DMS153 (cell line): ENCODE data around the gene MPHOSPH10.
"Not testable (repeated sequence)": the region's sequence is repeated elsewhere in the genome, so short reads cannot be mapped to it uniquely, and the experiment has no call there.

Source experiments
- DNase-seq: peaks from one replicate; lab custom pipeline; 2025; lab: John Stamatoyannopoulos, UW

The MPHOSPH10 gene

DNA sequence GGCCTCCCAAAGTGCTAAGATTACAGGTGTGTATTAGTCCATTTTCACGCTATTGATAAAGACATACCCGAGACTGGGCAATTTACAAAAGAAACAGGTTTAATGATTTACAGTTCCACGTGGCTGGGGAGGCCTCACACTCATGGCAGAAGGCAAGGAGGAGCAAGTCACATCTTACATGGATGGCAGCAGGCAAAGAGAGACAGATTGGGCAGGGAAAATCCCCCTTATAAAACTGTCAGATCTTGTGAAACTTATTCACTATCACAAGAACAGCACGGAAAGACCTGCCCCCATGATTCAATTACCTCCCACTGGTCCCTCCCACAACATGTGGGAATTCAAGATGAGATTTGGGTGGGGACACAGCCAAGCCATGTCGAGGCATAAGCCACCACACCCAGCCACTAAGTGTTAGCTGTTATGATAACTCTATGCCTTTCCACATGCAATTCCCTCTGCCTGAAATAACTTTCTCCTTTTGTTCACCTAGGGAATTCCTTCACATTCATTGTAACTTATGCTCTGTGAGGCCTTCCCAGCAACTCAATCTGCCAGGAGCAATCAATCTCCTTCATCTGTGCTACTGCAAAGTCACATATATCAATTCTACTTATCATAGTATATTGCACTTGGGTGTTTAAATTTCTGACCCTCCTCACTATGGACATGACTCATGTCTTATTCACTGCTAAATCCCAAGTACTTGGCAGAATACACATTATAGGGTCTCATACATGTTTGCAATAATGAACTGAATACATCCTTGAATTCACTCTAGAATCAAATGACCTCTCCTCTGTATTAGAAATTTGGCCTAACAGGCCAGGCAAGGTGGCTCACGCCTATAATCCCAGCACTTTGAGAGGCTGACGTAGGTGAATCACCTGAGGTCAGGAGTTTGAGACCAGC, 7.8 kb upstream of the MPHOSPH10 start:
- DNase-seq = no peak

GRCh38 chr2:71125506-71126294, 4.7 kb upstream of the MPHOSPH10 start:
- DNase-seq = no peak

DNA sequence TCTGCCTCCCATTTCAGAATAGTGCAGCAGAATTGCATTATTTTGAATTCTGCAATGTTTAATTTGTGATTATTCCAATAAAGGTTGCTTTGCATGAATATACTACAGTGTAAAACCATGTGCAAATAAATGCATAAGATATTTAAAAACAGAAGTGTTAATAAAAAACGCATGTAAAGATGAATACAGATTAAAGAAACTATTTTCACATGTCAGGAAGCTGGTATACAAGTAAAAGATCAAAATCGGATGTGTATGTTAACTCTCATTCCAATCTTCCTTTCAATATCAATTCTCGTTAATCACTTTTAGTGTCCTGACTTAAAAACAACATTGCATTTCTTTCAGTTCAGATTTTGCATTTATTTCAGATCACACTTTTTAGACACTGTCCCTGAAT, 3.5 kb upstream of the MPHOSPH10 start:
- no peak for DNase-seq

- no peak for DNase-seq
Observed at GRCh38 chr2:71129114-71129901, 1.1 kb upstream of the MPHOSPH10 start.

DNA sequence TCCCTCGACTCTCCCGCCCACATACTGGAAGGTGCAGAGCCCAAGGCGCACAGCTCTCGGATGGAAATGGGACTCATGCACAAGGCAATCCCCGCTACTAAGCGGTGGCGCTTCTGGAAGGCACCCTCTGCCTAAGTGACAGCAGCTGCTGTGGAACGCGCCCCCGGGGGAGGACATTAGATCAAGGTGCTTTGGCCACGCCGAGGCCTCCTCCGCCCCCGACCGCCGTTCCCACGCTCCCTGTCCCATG, 607 bp upstream of the MPHOSPH10 start:
- DNase-seq = peak; percentile 38

DNA sequence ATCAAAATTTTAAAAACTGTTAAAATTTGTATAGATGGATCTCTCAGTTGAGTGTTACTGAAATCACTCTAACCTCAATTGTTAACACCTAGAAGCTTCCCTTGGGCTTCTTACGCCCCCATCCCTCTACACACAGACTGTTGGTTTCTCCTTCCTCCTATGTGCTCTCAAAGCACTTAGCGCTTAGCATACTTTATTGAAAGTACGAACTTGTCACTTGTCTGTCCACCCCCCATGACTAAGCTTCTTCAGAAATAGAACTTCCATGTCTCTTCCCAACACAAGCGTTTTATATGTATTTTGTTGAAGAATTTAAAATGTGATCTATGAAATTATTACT, 441 bp downstream of the MPHOSPH10 start:
- DNase-seq = no peak

DNA sequence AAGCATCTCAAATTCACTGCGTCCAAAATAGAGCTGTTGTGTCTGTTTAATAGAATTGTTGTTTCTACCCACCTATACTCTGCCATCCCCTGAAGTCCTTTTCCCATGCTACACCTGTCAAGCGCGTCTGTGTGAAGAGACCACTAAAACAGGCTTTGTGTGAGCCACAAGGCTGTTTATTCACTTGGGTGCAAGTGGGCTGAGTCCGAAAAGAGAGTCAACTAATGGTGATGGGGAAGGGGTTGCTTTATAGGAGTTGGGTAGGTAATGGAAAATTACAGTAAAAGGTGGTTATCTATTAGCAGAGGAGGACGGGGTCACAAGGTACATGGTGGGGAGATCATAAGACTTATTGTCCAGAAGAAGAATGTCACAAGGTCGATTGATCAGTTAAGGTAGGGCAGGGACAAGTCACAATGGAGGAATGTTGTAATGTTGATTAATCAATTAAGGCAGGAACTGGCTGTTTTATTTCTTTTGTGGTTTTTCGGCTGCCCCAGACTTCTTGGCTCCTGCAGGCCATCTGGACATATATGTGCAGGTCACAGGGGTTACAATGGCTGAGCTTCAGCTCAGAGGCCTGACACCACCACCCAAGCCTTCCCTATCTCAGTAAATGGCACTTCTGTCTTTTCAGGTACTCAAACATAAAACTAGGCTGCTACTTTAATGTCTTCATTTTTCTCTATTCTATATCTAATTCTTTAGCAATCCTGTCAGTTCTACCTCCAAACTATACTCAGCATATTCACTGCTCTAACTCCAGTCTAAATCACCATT, 1.1 kb downstream of the MPHOSPH10 start:
- DNase-seq = not testable (repeated sequence)

DNA sequence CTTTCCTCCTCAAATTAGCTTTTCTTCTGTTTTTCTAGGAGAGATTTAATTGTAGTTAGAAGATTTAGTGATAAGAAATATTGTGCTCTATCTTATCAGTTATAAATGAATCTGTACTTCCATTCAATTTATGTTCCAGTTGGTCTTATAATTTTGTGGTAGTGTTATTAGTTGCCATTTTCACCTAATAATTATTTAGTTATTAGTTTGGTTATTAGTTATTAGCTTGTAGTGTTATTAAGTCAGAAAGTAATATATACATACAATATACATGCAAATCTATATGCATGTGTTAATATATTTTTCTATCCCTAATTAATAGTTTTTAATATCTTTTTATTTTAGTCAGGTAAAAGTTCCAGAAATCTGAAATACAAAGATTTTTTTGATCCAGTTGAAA, 3.2 kb downstream of the MPHOSPH10 start:
- DNase-seq = no peak

DNA sequence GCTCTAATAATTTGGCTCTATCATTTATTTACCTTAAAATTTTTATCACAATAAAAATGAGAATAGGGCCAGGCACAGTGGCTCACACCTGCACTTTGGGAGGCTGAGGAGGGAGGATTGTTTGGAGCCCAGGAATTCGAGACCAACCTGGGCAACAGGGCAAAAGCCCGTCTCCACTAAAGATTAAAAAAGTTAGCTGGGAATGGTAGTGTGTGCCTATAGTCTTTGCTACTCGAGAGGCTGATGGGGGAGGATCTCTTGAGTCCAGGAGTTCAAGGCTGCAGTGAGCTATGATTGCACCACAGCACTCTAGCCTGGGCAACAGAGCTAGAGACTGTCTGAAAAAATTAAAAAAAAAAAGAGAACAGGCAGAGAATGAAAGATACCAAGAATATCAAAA, 5.7 kb downstream of the MPHOSPH10 start:
- DNase-seq = no peak

- no peak for DNase-seq
Observed at GRCh38 chr2:71143782-71144181, 13.3 kb downstream of the MPHOSPH10 start.

DNA sequence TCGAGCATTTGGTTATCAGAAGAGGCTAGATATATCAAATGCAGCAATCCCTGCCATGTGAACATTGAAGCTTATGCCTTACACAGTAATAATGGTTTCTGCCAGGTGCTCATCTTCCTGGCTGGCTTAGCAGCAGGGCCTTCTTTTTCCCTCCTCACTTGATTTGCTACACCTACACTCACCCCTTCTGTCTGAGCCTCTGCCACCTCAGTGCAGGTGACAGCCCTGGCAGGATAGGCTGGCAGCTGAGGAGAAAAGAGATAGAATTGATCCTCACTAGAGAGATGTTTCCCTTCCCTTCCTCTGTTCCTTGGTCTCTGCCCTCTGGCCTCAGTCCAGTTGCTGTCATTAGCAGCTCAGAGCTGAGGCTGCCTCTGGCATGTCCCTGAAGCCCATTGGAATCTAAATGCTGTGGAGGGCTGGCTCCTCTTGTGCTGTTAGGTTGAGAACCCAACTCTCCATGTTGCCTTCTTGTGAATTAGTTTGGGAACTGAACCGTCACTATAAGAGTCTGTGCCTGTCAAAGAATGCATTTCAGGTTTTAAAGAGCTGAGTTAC, 18.2 kb downstream of the MPHOSPH10 start:
- no peak for DNase-seq

- DNase-seq = no peak
Observed at GRCh38 chr2:71150082-71150816, 19.8 kb downstream of the MPHOSPH10 start.

DNA sequence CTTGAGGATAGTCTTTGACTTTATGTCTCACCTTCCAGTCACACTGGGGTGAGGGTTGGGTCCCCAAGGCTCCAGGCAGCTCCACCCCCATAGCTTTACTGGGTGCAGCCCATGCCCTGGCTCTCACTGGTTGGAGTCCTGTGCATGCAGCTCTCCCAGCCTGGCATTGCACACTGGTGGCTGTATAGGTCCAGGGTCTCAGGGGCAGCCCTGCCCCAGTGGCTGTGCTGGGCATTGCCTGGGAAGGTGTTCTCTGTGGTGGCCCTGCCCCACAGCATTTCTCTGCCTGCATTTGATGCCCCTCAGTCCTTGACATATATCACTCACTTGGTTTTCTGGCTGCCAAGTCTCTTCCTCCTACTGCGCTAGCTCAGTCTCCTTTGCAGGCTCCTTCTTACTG, 21.2 kb downstream of the MPHOSPH10 start:
- DNase-seq = no peak

GRCh38 chr2:71153585-71154224, 23.3 kb downstream of the MPHOSPH10 start:
- DNase-seq = no peak

DNA sequence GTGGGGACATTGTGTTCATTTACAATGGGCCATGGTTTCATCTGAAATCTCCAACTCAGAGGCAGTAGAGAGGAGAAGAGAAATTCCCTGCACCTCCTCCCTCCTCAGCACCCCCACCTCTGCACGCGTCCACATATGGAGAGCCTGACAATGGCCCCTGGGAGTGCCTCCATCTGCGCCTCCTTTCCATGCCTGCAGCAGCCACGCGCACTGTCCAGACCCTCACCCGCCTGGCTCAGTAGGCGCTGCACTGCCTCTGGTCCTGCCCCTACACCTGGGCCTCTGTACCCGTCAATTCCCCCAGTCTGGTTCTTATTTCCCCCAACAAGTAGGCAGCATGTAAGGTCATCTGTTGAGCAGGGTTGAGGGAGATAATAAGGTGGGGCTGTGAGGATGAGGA, 23.8 kb downstream of the MPHOSPH10 start:
- no peak for DNase-seq

- no peak for DNase-seq
Observed at GRCh38 chr2:71154798-71155197, 24.4 kb downstream of the MPHOSPH10 start.

DNA sequence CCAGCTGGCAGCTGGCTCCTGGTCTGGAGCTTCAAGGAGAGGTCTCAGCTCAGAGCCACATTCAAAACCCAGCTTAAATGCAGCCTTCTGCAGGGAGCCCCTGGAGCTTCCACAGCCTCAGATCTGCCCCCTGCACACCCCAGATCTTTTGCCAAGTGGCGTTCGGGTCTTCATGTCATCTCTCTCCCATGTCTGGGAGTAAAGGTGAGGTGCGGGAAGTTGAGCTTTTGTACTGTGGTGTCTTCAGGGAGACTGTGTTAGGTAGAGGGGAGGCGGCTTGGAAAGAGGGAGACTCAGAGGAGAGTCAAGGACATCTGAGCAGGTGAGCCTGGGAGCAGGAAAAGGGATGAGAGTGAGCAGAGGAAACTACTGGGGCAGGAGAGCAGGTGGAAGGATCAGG, 25.4 kb downstream of the MPHOSPH10 start:
- DNase-seq = no peak

DNA sequence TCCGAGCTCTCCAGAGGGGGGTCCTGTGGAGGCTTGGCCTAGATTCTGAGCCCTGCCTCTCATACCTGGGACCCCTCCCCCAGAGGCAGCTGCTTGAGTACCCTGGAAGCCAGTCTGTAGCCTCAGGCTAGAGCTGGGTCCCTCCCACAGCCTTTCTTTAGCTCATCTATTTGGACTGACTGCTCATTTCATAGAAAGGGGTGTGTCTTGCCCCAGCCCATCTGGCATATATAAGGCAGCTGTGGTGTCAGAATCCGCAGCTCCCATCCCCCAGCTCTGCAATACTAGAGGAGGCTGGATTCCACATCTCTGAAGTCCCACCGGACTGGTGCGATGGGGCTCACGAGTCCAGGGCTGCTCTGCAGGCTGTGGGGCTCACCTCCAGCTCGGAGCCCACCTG, 26.1 kb downstream of the MPHOSPH10 start:
- DNase-seq = no peak

DNA sequence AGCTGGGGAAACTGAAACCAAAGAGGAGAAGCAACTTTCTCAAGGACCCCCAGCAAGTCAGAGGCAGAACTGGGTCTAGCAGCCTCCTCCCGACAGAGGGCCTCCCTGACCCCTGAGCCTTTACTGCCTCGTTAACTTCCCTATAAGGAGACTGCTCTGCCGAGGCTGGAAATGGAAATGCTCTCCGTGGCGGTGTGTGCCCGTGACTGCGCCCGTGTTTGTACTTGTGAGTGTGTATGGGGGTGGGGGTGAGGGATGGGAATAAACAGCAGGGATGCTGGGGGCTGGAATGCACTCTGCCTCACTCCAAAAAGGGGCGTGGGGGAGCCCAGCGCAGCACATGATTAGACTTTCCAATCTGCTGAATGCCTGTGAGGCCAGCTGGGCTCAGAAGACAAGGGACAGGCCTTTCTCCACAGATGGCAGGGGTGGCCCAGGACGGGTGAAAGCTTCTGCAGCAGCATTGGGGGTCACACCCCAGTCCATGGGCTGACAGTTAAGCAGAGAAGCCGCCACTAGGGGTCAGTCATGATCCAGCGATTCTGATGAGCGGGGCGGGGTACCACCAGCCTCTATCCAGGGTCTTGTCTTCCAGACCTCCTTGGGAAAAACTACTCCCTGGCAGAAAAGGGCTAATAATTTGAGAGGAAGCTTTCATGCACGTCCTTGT, 26.8 kb downstream of the MPHOSPH10 start:
- no peak for DNase-seq

DNA sequence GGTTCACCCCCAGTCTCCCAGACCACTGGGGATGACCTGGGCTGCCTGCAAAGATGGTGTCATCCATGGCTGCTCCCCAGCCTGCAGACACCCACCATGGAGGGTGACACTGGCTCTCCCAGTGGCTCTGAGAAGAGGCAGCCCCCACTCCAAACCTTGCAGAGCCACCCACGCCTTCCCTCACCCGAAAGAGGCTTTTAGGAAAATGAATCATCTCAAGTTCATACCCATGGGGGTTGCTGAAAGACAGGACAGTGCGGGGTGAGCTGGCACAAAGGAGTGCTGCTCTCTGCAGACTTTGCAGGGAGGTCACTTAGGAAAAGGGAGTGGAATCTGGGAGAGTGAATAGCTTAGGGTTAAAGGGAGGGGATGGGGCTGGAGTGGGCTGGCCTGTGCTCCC, 36.4 kb downstream of the MPHOSPH10 start:
- DNase-seq = no peak
